Measurements from ENCODE around the gene HEPHL1. TPM values are rescaled to one million over a fixed set of nuclear protein-coding genes. Genes with fewer than 3 reads are reported as not detected.

HEPHL1 gene
- total and polyA plus RNA-seq, 2 experiments from 2014 or later = 0.07 to 0.21 TPM

- no peak for DNase-seq (ENCODE audit: low spot score)
- H3F3A ChIP-seq (replicated peaks; ENCODE audit: low read depth) = no peaks in the 10 kb centered on the region
- H2AFZ ChIP-seq = no peak overlapping the region; the same call in 1 of the 2 replicates
- H3K4me2 ChIP-seq = no peak overlapping the region
- Mint-ChIP-seq H3K36me3 (ENCODE audit: low read depth) (peaks cover 5% of the 10 kb centered on the region; the same call in 1 of the 3 replicates), H3K9me3 (peaks cover 14% of the 10 kb centered on the region; the same call in 2 of the 3 replicates), H3K4me1 (peaks cover 2% of the 10 kb centered on the region; the same call in 2 of the 3 replicates), H3K4me3 (no peak overlapping the region), H3K27ac (no peak overlapping the region), H3K27me3 (ENCODE audit: insufficient read depth, low read depth, poor library complexity) (no peaks in the 10 kb centered on the region)
- H3K36me3 ChIP-seq (ENCODE audit: insufficient read depth) = no peaks in the 10 kb centered on the region
- H3K27me3 ChIP-seq (ENCODE audit: insufficient read depth) = no peaks in the 10 kb centered on the region
- no peak for ATAC-seq
- no peaks in the 10 kb centered on the region; the same call in 1 of the 2 replicates for H3K9me2 ChIP-seq (ENCODE audit: insufficient read depth)
- H3K27ac ChIP-seq (ENCODE audit: low read depth) = no peak overlapping the region
- no peak for TF ChIP-seq ETS1 (IDR thresholded peaks at IDR 0.05)
- no peak for TF ChIP-seq JUNB (IDR thresholded peaks at IDR 0.05; ENCODE audit: unreplicated experiment)
- TF ChIP-seq NANOG (IDR thresholded peaks at IDR 0.05; ENCODE audit: borderline replicate concordance) = no peak
- no peak for TF ChIP-seq EZH2phosphoT487 (IDR thresholded peaks at IDR 0.05; ENCODE audit: unreplicated experiment)
- TF ChIP-seq CTCF (conservative IDR thresholded peaks at IDR 0.05; ENCODE audit: low read depth in 2 of 2) = no peak
- TF ChIP-seq CREB1 (CRISPR knock-in tag; IDR thresholded peaks at IDR 0.05; ENCODE audit: low read depth) = no peak
- no peak for TF ChIP-seq ZNF331 (CRISPR knock-in tag; IDR thresholded peaks at IDR 0.05; ENCODE audit: low read depth)
- no peak for TF ChIP-seq STAT1 (IDR thresholded peaks at IDR 0.05; ENCODE audit: unreplicated experiment)
- TF ChIP-seq ZNF114 (CRISPR knock-in tag; IDR thresholded peaks at IDR 0.05) = no peak
- TF ChIP-seq REST (IDR thresholded peaks at IDR 0.05; ENCODE audit: unreplicated experiment) = no peak
- TF ChIP-seq POLR2AphosphoS5 (IDR thresholded peaks at IDR 0.05; ENCODE audit: low read depth) = no peak
- H4K20me1 ChIP-seq (replicated peaks; ENCODE audit: insufficient read depth) = no peaks in the 10 kb centered on the region; the same call in 1 of the 2 replicates
- no peaks in the 10 kb centered on the region for H3K79me2 ChIP-seq (replicated peaks; ENCODE audit: insufficient read depth)
- H3K4me3 ChIP-seq = no peak overlapping the region
- no peaks in the 10 kb centered on the region for H3K4me1 ChIP-seq (ENCODE audit: insufficient read depth)
These were observed 32.2 kb upstream of the HEPHL1 start for GRCh38 chr11:93988912-93989311.
